Measurements from ENCODE around the gene WWOX.

The WWOX gene

DNA sequence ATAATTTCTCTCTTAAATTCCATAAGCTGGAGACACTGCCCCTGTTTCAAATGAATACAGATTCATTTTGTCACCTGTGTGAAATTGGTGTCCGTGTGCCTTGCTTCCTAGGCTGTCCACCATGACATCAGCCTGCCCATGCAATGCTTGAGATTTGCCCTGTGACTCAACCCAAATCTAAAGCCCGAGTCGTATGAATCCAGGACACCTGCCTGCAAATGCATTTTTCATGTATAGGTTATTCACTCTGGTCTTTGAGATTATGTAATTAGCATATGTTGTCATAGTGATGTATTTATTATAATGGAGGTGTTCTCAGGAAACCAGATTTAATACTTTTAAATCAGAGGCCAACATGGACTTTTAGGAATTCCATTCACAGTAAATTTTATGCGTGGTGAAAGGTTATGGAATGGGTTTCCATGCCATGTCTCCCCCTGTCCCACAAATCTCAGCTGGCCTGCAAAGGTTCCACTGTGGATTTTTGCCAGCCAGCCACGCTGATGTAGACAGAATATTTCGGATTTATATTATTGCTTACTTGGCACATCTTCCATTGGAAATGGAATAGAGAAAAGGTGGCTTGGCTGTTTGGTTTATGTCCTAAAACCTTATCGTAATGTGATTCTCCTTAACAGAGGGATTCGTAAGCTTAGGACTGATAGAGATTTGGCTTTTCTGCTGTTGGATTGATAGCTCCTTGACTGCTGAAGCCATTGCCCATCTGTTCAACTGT is 551.1 kb downstream of the WWOX start:
- no peak overlapping the region for H3K4me3 ChIP-seq (ENCODE audit: low read depth, low read length)
- TF ChIP-seq CTCF (IDR thresholded peaks at IDR 0.05; ENCODE audit: low read depth, low read length), result no peak
- TF ChIP-seq MYC (IDR thresholded peaks at IDR 0.05; ENCODE audit: low read depth, low read length), result no peak
- TF ChIP-seq POLR2A (IDR thresholded peaks at IDR 0.05; ENCODE audit: extremely low read depth, insufficient read length), result no peak
- TF ChIP-seq MAX (IDR thresholded peaks at IDR 0.05; ENCODE audit: low read depth, low read length), result no peak
- DNase-seq (ENCODE audit: low read depth), result no peak

- H3K4me3 ChIP-seq (ENCODE audit: low read depth, low read length), result no peak overlapping the region
- TF ChIP-seq MYC (IDR thresholded peaks at IDR 0.05; ENCODE audit: low read depth, low read length), result no peak
- TF ChIP-seq CTCF (IDR thresholded peaks at IDR 0.05; ENCODE audit: low read depth, low read length), result no peak
- no peak for TF ChIP-seq MAX (IDR thresholded peaks at IDR 0.05; ENCODE audit: low read depth, low read length)
- no peak for TF ChIP-seq POLR2A (IDR thresholded peaks at IDR 0.05; ENCODE audit: extremely low read depth, insufficient read length)
These were observed 555.5 kb downstream of the WWOX start for GRCh38 chr16:78654929-78655328.

DNA sequence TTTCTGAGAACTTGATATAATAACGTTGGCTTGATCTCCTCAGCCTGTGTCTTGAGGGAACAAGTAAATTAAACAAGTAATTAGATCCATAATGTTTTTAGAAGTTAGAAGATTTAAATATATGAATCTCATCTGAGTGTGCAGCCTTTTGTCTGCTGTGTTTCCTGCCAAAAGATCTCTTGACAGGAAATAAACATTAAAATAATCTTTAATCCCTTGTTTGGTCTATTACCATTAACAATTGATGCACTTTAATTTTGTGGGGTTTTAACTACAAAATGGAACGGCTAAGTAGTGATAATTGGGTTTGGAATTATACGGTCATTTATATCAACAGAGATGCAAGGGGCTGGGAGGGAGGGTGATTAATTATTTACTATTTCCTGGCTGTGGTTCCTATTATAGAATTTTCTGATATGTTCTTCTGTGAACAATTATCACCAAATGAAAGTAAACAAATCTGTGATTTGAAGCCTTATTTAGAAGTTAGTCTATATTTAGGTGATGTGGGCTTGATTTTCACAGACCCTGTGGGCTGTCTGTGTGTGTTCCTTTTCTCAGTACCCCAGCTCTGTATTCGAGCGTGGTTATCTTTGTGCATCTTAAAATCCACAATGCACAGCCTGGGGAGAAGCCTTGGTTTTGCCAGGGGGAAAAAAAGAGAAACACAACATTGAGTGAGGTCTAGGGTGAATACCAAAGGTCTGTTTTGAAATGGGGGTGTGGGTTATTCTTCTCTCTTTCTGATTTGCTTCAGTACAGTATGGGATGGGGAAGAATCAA is 556.1 kb downstream of the WWOX start:
- DNase-seq (ENCODE audit: low read depth), result no peak
- TF ChIP-seq CTCF (IDR thresholded peaks at IDR 0.05; ENCODE audit: low read depth, low read length) (no peak), MYC (IDR thresholded peaks at IDR 0.05; ENCODE audit: low read depth, low read length) (no peak), MAX (IDR thresholded peaks at IDR 0.05; ENCODE audit: low read depth, low read length) (no peak), POLR2A (IDR thresholded peaks at IDR 0.05; ENCODE audit: extremely low read depth, insufficient read length) (no peak)
- H3K4me3 ChIP-seq (ENCODE audit: low read depth, low read length), result no peak overlapping the region

More at GRCh38 chr16:78654929-78655328, 555.5 kb downstream of the WWOX start:
- DNase-seq (ENCODE audit: low read depth), result no peak

GRCh38 chr16:78656887-78657286 is 557.4 kb downstream of the WWOX start:
- H3K4me3 ChIP-seq (ENCODE audit: low read depth, low read length), result no peak overlapping the region
- TF ChIP-seq POLR2A (IDR thresholded peaks at IDR 0.05; ENCODE audit: extremely low read depth, insufficient read length) (no peak), CTCF (IDR thresholded peaks at IDR 0.05; ENCODE audit: low read depth, low read length) (no peak), MAX (IDR thresholded peaks at IDR 0.05; ENCODE audit: low read depth, low read length) (no peak), MYC (IDR thresholded peaks at IDR 0.05; ENCODE audit: low read depth, low read length) (no peak)
- no peak for DNase-seq (ENCODE audit: low read depth)

- H3K4me3 ChIP-seq (ENCODE audit: low read depth, low read length), result no peak overlapping the region
- TF ChIP-seq POLR2A (IDR thresholded peaks at IDR 0.05; ENCODE audit: extremely low read depth, insufficient read length) (no peak), MAX (IDR thresholded peaks at IDR 0.05; ENCODE audit: low read depth, low read length) (no peak)
- DNase-seq (ENCODE audit: low read depth), result no peak
These were observed 559.8 kb downstream of the WWOX start for GRCh38 chr16:78659216-78659615.

DNA sequence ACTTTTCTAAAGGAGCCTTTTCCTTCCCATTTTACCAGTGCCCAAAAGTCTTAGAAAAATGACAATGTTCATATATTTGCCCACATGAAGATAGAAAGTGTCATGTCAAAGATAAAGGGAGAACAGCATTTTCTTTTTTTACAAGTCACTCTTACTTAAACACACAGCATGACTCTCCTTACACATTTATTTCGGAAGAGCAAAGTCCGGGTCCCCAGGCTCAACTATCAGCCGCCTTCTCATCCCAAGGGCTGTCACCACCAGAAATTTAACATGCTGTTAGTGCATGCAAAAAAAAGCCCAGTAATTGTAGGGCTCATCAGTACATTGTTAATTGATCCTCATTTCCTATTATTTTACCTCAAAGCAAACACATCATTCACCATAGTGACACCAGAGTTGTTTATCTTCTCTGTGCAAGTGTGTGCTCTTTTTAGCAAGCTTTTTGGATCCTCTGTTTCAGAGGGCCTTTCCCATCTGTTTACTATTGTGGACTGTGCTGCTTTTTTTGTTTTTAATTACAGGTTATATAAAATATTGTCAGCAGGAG is 560.3 kb downstream of the WWOX start:
- TF ChIP-seq MAX (IDR thresholded peaks at IDR 0.05; ENCODE audit: low read depth, low read length) (no peak), POLR2A (IDR thresholded peaks at IDR 0.05; ENCODE audit: extremely low read depth, insufficient read length) (no peak), MYC (IDR thresholded peaks at IDR 0.05; ENCODE audit: low read depth, low read length) (no peak), CTCF (IDR thresholded peaks at IDR 0.05; ENCODE audit: low read depth, low read length) (no peak)
- no peak overlapping the region for H3K4me3 ChIP-seq (ENCODE audit: low read depth, low read length)
- no peak for DNase-seq (ENCODE audit: low read depth)

Measured in NB4 (cell line).